NCI-H1092 (cell line): ENCODE measurements around the gene SRCAP.

Experiments
- DNase-seq: peaks from one replicate; lab custom pipeline; 2025; lab: John Stamatoyannopoulos, UW

Gene SRCAP

GRCh38 chr16:30737794-30738648 lies 39.0 kb downstream of the SRCAP start:
- DNase-seq: no peak

- DNase-seq: no peak
These were observed 40.3 kb downstream of the SRCAP start for GRCh38 chr16:30738984-30739951.

- no peak for DNase-seq
These were observed 41.6 kb downstream of the SRCAP start for GRCh38 chr16:30740364-30741251.

GRCh38 chr16:30741461-30741914 lies 42.5 kb downstream of the SRCAP start:
- no peak for DNase-seq

- DNase-seq: no peak
These were observed 44.7 kb downstream of the SRCAP start for GRCh38 chr16:30743716-30744115.

- no peak for DNase-seq
These were observed 45.2 kb downstream of the SRCAP start for GRCh38 chr16:30744183-30744582.

GRCh38 chr16:30745082-30745481 lies 46.1 kb downstream of the SRCAP start:
- no peak for DNase-seq

- no peak for DNase-seq
These were observed 47.7 kb downstream of the SRCAP start for GRCh38 chr16:30746638-30747175.

GRCh38 chr16:30747331-30747730 lies 48.4 kb downstream of the SRCAP start:
- no peak for DNase-seq

GRCh38 chr16:30747799-30748633 lies 49.0 kb downstream of the SRCAP start, which contains the start of gene PHKG2:
Gene PHKG2, plus strand, starts transcription at chr16:30748425. Its CDS starts 396 bp downstream, at chr16:30748821.
- peak; percentile 98 for DNase-seq

- DNase-seq: no peak
These were observed 49.9 kb downstream of the SRCAP start for GRCh38 chr16:30748634-30749445.

- no peak for DNase-seq
These were observed 51.2 kb downstream of the SRCAP start for GRCh38 chr16:30750201-30750600.

- DNase-seq: no peak
These were observed 52.0 kb downstream of the SRCAP start for GRCh38 chr16:30750876-30751465.

GRCh38 chr16:30753596-30753995 lies 54.6 kb downstream of the SRCAP start:
- DNase-seq: no peak

- DNase-seq: no peak
These were observed 57.2 kb downstream of the SRCAP start for GRCh38 chr16:30755955-30756780.

- DNase-seq: no peak
These were observed 57.8 kb downstream of the SRCAP start for GRCh38 chr16:30756781-30757100.

GRCh38 chr16:30757316-30757715 lies 58.3 kb downstream of the SRCAP start:
- no peak for DNase-seq

- DNase-seq: no peak
These were observed 60.1 kb downstream of the SRCAP start for GRCh38 chr16:30758988-30759491.
